Tibial nerve (tissue), 3 donors: ENCODE results near the gene CAMK1D.

Experiments used
- CTCF ChIP-seq, 5 experiments: fragments of 200-600 bp in 3 of 5; fragments of 450-650 bp in 2 of 5; sonication (generic) in 3 of 5; IDR thresholded peaks; one replicate each; pipeline ENCODE4 v1.5.1; 2016 to 2019; ENCODE audit warnings: antibody characterized with exemption in 5 of 5, mild to moderate bottlenecking in 3 of 5, moderate library complexity in 2 of 5
- POLR2A ChIP-seq, 2 donors: fragments of 450-650 bp; IDR thresholded peaks; one replicate each; pipeline ENCODE4 v1.6.1; 2017; ENCODE audit warnings: antibody characterized with exemption in 2 of 2, mild to moderate bottlenecking in 2 of 2, moderate library complexity in 2 of 2

- TF ChIP-seq POLR2A (IDR thresholded peaks at IDR 0.05): no peak
- TF ChIP-seq CTCF (IDR thresholded peaks at IDR 0.05): no peak
Observed at GRCh38 chr10:12876266-12876665, 526.9 kb downstream of the CAMK1D start.
